GM19397 (cell line): ENCODE results near the gene CTSV.
"Not testable (repeated sequence)": the region's sequence is repeated elsewhere in the genome, so short reads cannot be mapped to it uniquely, and the experiment has no call there.

ENCODE experiments used
- ATAC-seq: cut with Tn5 transposase; IDR thresholded peaks from one replicate; pipeline ENCODE4 v1.9.1; 2021; ENCODE audit warnings: mild to moderate bottlenecking, moderate library complexity; ENCODE audit not compliant: unreplicated experiment

CTSV gene

GRCh38 chr9:97038611-97039513 is at the start of gene CTSV:
TSS of gene CTSV (minus strand) at chr9:97039142. CDS start at chr9:97038043, 1,099 bp downstream.
- peak; percentile 92 for ATAC-seq

DNA sequence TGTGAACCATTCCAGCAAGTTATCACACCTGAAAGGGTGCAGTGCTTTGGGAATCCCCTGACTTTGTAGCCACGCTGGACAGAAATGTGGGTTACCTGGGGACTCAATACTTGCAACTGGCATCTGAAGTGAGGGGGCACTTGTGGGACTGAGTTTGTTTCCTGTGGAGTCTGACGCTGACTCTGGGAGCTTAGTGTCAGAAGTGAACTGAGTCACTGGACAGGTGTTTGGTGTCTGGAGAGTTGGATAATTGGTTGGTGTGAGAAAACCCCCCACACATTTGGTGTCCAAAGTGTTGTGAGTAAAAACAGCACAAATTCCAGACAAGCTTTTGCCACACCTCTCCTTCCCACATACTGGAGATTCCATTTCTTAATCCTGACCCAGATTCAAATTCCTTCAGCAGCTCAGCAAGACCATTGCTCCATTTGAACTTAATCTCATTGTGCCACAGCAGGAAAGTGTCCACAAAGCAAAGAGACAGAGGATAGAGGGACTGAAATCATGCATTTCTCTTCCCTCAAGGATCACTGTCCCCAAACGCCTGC is 48.8 kb upstream of the CTSV start:
- not testable (repeated sequence) for ATAC-seq

GRCh38 chr9:97084562-97084991 is 45.6 kb upstream of the CTSV start:
- ATAC-seq: not testable (repeated sequence)

- no peak for ATAC-seq
Observed at GRCh38 chr9:97078362-97078761, 39.4 kb upstream of the CTSV start.

DNA sequence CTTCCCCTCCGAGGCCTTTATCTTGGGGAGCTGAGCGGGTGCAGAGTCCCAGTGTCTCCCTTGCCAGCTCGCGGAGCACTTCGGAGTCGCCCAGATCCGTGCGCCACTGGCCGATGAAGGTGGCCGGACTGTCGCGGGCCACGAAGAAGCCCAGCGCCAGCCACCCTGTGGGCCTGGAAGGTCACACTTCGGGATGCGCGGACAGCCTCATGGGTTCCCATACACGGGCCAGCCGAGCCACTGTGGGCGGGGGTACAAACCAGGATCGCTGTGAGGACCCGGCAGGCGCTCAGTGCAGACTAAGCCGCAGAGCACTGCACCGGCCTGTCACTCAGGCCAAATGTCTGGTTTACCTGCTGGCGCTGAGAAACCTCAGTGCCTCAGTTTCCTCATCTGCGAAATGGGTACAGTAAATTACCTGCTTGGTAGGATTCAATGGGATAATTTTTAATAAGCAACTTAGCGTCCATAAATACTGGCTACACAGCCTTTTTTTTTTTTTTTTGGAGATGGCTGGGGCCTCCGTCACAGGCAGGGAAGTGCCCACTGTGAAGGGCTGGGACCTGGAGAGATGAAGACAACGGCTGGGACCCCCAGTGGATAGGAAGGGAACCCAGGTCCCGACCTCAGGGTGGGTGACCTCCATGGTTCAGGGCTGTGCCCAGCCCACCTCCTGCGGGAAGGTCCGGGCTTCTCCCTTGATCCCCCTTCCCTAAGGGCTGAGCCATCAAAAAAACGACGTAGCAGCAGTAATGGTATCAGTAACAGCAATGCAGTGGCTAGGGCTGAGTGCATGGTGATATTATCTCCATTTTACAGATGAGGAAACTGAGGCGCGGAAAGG is 38.7 kb upstream of the CTSV start:
- no peak for ATAC-seq

GRCh38 chr9:97076731-97077451 is 37.9 kb upstream of the CTSV start:
- ATAC-seq: not testable (repeated sequence)

DNA sequence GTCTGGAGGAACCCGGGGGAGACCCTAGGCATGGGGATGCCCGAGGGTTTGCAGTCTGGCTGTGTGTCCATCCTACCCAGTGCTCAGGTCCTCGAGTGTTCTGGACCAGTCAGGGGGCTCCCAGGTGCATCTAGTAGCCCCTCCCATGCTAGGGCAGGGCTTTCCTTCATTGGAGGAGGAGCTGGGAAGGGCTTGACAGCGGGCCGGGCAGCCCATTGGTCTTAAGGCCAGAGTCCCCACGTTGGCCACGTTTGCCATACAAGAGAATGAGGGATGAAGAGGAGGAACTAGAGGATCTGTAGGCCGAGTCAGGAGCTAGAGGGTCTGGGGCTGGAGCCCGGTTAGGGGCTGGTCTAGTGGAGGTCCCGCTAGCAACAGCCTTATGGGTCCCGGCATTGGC is 37.3 kb upstream of the CTSV start:
- ATAC-seq: no peak

- ATAC-seq: no peak
Observed at GRCh38 chr9:97075289-97075985, 36.5 kb upstream of the CTSV start.

DNA sequence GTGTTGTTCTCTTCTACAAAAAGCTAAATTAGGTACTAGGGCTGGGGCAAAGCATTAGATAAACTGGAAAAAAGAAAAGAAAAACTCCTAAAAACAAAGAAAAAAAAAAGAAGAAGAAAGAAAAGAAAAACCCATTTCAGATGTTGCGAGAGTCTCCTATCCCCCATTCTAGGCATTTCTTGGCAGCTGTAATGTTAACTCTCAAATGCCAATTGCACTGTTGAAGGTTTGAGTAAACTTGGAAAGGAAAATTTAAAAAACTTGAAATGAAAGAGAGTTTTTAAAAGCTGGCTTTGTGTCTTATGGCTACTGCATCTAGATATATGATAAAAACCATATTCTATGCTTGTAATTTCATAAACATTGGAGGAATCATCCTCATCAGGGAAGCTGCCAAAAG is 34.6 kb upstream of the CTSV start:
- no peak for ATAC-seq

- ATAC-seq: no peak
Observed at GRCh38 chr9:97072285-97072776, 33.4 kb upstream of the CTSV start.

DNA sequence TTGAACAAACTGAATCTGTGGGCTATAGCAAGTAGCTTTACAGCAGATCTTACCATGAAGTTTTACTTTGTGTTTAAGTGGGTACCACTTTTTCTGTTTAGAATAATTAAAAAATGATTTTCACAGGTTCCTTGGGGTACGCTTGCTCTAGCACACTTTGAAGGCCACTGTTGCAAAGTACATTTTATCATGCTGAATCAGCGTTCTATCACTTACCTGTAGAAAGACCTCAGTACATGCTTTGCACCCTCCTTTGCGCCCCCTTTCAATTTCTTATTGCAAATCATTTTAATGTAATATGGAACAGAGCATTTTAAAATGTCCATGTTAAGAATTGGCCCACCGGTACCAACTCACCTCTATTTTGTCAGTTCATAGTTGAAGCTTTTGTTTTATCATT is 31.4 kb upstream of the CTSV start:
- ATAC-seq: not testable (repeated sequence)

GRCh38 chr9:97067490-97067889 is 28.5 kb upstream of the CTSV start:
- ATAC-seq: no peak

DNA sequence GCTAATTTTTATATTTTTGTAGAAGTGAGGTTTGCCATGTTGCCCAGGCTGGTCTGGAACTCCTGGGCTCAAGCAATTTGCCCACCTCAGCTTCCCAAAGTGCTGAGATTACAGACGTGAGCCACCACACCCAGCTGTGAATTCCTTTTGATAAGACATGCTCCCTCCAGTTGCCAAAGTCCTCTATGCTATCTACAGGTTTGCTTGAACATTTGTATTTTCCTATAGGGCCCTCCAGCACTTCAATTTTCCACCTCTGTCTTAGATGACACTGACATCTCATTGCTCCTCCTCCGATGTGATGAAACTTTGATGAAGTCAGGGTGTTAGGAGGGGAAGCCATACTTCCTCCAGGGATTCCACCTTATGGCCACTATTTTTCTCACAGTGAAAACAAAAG is 25.2 kb upstream of the CTSV start:
- no peak for ATAC-seq

- ATAC-seq: no peak
Observed at GRCh38 chr9:97060796-97061195, 21.9 kb upstream of the CTSV start.

- ATAC-seq: no peak
Observed at GRCh38 chr9:97059626-97060025, 20.7 kb upstream of the CTSV start.

DNA sequence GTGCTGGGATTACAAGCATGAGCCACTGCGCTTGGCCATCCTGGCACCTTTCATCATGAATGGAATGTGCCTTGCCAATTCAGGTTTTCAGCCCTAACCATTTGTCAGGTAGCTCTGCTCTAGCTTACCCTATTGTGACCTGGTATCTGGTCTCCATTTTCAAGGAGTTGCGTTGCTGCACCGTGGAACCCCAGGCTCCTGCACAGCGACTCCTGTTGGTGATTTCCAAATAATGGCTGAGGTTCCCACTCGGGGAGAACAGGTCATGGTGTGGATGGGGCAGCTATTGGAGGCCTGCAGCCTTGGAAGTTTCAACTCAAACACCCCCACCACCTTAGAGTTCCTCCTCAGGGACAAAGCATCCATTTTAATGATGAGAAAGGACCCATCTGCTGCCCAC is 18.7 kb upstream of the CTSV start:
- ATAC-seq: no peak

GRCh38 chr9:97055891-97056290 is 16.9 kb upstream of the CTSV start:
- ATAC-seq: not testable (repeated sequence)

DNA sequence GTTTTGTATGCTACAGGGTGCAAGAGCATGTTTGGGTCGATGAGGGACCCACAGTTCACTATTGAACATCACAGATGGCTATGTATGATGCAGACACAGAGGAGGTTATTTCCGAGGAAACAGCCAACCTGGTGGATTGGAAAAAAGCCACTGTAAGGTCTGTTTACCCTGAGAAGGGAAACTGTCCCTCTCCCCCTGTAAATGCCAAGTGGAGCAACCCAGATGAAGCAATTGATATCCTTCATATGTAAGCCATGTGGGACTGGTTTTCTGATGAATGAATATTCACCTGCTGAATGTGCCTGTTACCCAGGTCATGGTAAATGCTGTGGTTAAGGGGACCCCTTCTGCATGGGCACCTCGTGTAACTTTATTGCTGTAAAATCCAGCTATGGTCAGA is 14.8 kb upstream of the CTSV start:
- ATAC-seq: no peak

DNA sequence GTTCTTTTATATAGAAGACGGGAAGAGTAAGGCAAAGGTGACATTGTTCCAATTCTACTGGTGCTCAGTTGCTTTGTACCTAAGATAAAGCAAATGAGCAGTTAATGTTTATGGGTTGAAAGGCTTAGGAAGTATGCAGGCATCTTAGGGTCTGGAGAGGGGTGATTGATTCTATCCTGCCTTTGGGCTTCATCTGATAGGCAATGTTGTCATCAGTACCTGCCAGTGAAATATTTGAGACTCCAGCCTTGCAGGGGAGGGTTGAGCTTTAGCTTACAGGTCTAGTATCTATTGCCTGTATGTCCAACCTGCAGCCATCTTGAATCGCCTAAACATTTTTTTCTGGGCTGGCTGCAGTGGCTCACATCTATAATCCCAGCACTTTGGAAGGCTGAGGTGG is 13.8 kb upstream of the CTSV start:
- no peak for ATAC-seq

DNA sequence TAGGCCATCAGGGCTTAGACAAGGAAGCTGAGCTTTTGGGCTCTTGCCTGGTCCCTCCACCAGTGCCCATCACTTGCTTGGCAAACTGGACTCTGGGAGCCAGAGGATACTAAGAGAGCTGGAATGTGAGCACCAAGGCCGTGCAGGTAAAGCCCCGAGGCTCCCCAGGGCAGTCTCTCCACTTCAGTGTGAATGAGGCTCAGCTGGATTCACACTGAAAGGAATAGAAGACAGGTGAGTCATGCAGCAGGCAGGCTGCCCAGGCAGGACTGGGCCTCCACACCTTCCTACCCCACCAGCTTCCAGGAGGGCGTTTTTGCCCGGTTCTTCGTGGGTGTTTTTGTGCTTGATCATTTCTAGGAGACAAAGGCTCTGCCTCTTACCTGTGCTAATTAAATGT is 7.3 kb upstream of the CTSV start:
- no peak for ATAC-seq
